ENCODE results near the gene CDC6.

GRCh38 chr17:40314584-40314956, 26.9 kb downstream of the CDC6 start:
- TF ChIP-seq, protein P1, sequence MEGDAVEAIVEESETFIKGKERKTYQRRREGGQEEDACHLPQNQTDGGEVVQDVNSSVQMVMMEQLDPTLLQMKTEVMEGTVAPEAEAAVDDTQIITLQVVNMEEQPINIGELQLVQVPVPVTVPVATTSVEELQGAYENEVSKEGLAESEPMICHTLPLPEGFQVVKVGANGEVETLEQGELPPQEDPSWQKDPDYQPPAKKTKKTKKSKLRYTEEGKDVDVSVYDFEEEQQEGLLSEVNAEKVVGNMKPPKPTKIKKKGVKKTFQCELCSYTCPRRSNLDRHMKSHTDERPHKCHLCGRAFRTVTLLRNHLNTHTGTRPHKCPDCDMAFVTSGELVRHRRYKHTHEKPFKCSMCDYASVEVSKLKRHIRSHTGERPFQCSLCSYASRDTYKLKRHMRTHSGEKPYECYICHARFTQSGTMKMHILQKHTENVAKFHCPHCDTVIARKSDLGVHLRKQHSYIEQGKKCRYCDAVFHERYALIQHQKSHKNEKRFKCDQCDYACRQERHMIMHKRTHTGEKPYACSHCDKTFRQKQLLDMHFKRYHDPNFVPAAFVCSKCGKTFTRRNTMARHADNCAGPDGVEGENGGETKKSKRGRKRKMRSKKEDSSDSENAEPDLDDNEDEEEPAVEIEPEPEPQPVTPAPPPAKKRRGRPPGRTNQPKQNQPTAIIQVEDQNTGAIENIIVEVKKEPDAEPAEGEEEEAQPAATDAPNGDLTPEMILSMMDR (IDR thresholded peaks at IDR 0.05), result no peak
- no peak for TF ChIP-seq POLR2A (IDR thresholded peaks at IDR 0.05)
